Thyroid gland (tissue), 4 donors: Measurements from ENCODE around the gene CUL4A.

Experiments used
- CTCF ChIP-seq, 6 experiments: fragments of 200-600 bp in 3 of 6; fragments of 450-650 bp in 3 of 6; sonication (generic) in 3 of 6; IDR thresholded peaks; one replicate each; pipeline ENCODE4 v1.5.1; 2016 to 2019; ENCODE audit warnings: antibody characterized with exemption in 6 of 6, mild to moderate bottlenecking in 2 of 6, inconsistent platforms in 1 of 6, moderate library complexity in 1 of 6
- POLR2A ChIP-seq, 2 donors: fragments of 450-650 bp; IDR thresholded peaks; one replicate each; pipeline ENCODE4 v1.6.1; 2017; ENCODE audit warnings: antibody characterized with exemption in 2 of 2, mild to moderate bottlenecking in 2 of 2, moderate library complexity in 1 of 2

DNA sequence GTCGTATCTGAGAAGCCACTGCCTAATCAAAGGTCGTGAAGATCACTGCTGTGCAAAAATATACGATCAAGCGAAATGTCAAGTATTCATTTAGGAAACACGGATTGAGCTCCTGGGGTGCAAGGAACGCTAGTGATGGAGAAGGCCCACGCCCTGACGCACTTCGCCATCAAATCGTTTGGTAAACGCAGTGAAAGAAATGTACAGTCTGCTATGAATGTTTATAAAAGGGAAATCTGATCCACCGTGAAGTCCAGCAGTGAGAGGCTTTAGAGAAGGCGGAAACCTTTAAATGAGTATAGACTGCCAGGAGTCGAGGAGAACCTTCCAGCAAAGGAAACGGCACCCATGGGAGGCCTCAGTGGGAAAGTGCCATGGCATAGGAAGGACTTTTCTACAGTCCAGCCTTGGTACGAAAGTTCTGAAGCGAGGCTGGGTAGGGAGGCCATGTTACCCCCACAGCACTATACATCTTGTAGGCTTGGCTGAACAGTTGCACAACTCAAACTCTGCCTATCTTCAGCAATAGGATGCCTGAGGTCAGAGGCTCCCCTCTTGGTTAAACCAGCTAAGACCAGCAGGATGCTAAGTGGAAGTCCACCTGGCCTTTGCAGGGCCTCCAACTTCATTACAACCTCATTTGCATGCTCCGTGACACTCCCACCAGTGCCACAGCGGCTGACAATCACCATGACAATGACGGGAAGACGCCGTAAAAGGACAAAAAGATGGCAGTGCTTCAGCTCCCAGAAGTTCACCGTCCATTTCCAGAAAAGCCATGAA lies 21.3 kb upstream of the CUL4A start:
- TF ChIP-seq CTCF (IDR thresholded peaks at IDR 0.05) (no peak), POLR2A (IDR thresholded peaks at IDR 0.05) (no peak)
